GM12875 (cell line): ENCODE results near the gene USP21.

ENCODE experiments used
- H3K4me3 ChIP-seq: one replicate; pipeline ENCODE4 v1.5.1; 2011; ENCODE audit warnings: low read depth, low read length, control low read depth
- CTCF ChIP-seq: IDR thresholded peaks from 2 replicates; pipeline ENCODE4 v1.5.1; 2011; ENCODE audit warnings: low read depth, mild to moderate bottlenecking, control low read depth, inconsistent platforms, low read length, moderate library complexity, borderline replicate concordance; ENCODE audit not compliant: insufficient read depth

USP21 gene

GRCh38 chr1:161187311-161187710 is 28.0 kb downstream of the USP21 start:
- no peak for TF ChIP-seq CTCF
- H3K4me3 ChIP-seq: no peak overlapping the region

DNA sequence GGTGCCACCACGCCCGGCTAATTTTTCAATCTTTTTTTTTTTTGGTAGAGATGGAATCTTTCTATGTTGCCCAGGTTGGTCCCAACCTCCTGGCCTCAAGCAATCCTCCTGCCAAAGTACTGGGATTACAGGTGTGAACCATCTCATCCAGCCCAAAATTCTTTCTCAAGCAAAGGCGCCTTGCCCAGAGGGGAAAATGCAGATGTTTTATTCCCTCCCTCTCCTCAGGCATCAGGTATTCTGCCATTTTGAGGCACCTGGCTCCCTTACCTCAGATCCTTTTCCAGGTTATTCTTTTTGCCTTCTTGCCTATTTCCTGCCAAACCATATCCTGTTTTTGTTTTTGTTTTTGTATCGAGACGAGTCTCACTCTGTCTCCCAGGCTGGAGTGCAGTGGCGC is 29.1 kb downstream of the USP21 start:
- TF ChIP-seq CTCF: no peak
- H3K4me3 ChIP-seq: no peak overlapping the region

- TF ChIP-seq CTCF: no peak
Measured at GRCh38 chr1:161189036-161189435, 29.7 kb downstream of the USP21 start.

DNA sequence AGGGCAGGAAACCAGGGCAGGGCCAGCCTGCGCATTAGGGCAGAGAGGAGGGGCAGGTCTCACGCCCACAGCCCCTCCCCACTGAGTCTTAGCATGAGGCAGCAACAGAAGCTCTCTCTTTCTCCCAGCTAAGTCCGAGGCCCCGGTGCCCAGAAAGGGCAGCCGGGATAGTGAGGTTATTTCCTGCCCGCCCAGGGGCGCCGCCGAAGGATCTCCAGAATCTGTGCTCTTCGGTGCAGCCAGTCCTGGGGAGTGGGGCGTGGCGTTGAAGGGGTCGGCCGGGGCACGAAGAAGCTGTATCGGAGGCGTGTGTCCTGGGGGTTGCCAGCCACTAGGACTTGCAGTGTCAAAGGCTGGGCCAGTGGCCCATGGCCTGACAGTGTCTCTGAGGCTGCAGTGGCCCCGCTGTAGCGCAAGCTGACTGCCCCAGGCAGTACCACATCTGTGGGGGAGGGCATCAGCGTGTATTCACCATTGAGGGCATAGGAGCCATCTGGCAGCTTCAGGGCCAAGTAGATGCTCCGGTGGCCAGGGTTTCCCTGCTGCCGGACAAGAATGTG is 31.7 kb downstream of the USP21 start:
- no peak overlapping the region for H3K4me3 ChIP-seq
- TF ChIP-seq CTCF: no peak

More at GRCh38 chr1:161189036-161189435, 29.7 kb downstream of the USP21 start:
- no peak overlapping the region for H3K4me3 ChIP-seq

DNA sequence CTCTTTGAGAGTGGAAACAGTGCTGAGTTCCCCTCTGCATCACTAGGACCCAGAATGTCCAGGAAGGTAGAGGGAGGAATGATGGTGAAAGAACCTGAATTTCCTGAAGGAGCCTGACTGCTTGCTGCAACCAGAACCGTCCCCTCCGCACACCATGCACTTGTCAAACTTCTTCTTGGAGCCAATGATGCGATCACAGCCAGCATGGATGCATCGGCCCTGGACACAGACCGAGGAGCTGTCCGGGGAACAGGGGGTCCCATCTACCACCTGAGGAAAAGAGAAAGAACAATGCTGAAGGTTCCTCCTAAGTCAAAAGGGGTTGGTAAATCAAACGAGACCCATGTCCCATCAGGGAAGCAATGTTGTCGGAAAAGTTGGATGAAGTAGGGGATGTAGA is 32.7 kb downstream of the USP21 start:
- no peak for TF ChIP-seq CTCF
- no peak overlapping the region for H3K4me3 ChIP-seq

- TF ChIP-seq CTCF: peak; percentile 88
- H3K4me3 ChIP-seq: no peak overlapping the region
Measured at GRCh38 chr1:161192476-161193465, 33.5 kb downstream of the USP21 start.
